NCI-H524 treated with DMSO at 0.1 percent for 48 hours (cell line): ENCODE measurements around the gene TRH.
"Not testable (repeated sequence)": the region's sequence is repeated elsewhere in the genome, so short reads cannot be mapped to it uniquely, and the experiment has no call there.

ENCODE experiments used
- DNase-seq: peaks from one replicate; lab custom pipeline; 2025; lab: John Stamatoyannopoulos, UW

Gene TRH

GRCh38 chr3:130010556-130010955 is 36.0 kb downstream of the TRH start:
- DNase-seq = no peak

DNA sequence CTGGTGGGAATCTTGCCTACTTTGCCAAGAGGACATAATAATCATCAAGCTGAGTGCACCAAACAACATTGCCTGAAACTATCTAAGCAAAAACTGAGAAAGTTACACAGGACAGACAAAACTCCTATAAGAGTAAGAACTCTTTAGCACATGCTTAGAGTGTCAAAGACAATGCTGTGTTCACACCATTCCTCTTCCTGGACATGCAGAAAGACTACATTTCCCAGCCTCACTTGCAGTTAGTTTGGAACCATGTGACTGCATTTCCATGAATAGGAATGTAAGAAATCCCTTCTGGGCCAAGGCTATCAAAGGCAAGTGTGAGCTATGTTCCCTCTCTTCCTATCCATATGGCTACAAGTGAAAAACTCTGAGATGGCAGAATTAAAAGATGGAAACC is 37.6 kb downstream of the TRH start:
- DNase-seq = not testable (repeated sequence)

GRCh38 chr3:130013246-130013645 is 38.7 kb downstream of the TRH start:
- DNase-seq = not testable (repeated sequence)

GRCh38 chr3:130014526-130014925 is 40.0 kb downstream of the TRH start:
- DNase-seq = no peak

- not testable (repeated sequence) for DNase-seq
Observed at GRCh38 chr3:130017661-130018060, 43.1 kb downstream of the TRH start.

DNA sequence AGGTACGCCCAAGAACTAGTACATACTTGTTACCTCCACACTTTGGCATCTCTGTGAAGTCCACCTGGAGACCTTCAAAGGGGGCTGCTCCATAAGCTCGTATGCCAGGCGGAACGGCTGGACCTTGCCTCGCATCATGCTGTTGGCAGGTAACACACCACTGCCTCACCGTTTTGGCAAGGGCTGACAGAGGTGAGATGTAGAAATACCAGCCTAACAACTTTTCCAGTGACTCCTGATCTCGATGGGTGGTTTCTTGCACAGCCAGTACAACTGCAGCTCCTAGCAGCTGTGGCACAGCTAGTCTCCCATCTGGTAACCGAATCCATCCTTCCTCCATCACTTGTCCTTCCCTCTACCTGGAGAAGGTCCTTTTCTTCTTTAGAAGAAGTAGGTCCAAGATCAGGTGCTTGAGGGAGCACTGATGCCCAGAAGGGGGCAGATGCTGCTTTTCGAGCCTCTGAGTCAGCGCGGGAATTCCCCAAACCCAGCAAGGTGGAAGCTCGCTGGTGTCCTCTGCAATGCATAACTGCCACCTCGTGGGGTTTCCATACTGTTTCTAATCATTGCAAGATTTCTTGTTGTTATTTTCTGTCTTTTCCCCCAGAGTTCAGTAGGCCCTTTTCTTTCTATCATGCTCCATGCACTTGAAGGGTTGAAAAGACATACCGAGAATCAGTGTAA is 51.8 kb downstream of the TRH start:
- not testable (repeated sequence) for DNase-seq

DNA sequence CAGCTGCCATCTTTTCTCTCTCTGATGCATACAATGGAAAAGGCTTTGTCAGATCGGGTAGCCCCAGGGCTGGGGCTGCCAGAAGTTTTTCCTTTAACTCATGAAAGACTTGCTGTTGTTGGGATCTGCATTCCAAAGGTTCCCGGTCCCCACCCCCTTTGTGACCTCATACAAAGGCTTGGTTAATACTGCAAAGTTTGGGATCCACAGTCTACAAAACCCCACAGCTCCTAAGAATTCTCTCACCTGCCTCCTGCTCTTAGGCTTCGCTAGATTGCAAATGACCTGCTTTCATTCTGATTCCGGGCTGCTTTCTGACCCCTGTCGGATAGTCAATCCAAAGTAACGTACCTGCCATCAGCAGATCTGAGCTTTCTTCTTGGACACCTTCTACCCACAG is 52.9 kb downstream of the TRH start:
- not testable (repeated sequence) for DNase-seq
